ENCODE measurements around the gene EXOC2.

DNA sequence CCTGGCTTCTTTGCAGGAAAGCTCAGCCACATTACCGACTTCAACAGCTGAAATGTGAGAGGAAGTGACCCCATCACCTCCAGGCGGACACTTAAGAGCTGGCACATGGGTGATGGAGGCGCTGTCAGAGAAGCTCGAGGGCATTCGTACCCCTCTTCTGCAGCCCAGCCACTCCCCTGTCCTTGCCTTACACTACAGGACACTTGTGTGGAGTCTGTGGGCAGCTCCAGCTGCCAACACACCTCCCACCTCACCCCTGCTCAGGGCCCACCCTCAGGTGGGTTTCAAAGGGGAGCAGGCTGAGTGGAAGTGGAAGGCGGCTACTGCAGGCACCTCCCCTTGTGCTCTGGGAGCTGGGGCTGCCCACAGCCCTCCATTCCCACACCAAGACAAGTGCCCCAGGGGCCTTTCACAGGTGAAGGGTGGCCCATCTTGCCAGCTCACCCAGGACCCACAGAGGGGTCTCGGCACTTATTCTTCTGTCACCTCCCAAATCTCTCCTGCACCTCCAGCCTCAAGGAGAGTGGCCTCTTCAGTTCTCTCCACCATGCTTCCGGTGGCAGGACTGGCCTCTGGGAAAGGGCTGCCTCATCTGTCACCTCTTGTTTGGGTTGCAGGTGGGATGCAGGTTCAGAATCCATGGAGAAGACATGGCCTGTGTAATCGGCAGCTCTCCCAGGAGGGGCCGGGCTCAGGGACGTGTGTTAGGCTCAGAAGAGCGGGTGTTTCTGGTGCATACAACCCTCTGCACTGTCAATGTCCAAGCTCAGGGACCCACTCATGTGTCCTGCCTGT is 251.6 kb downstream of the EXOC2 start:
- TF ChIP-seq POLR2A (IDR thresholded peaks at IDR 0.05): no peak
- TF ChIP-seq, protein P1, sequence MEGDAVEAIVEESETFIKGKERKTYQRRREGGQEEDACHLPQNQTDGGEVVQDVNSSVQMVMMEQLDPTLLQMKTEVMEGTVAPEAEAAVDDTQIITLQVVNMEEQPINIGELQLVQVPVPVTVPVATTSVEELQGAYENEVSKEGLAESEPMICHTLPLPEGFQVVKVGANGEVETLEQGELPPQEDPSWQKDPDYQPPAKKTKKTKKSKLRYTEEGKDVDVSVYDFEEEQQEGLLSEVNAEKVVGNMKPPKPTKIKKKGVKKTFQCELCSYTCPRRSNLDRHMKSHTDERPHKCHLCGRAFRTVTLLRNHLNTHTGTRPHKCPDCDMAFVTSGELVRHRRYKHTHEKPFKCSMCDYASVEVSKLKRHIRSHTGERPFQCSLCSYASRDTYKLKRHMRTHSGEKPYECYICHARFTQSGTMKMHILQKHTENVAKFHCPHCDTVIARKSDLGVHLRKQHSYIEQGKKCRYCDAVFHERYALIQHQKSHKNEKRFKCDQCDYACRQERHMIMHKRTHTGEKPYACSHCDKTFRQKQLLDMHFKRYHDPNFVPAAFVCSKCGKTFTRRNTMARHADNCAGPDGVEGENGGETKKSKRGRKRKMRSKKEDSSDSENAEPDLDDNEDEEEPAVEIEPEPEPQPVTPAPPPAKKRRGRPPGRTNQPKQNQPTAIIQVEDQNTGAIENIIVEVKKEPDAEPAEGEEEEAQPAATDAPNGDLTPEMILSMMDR (IDR thresholded peaks at IDR 0.05): no peak

Data from lower leg skin (tissue), 3 donors.